K562 (cell line): ENCODE results near the gene MB21D2. TPM values are rescaled to one million over a fixed set of nuclear protein-coding genes. Genes with fewer than 3 reads are reported as not detected.
"Not testable (repeated sequence)": the region's sequence is repeated elsewhere in the genome, so short reads cannot be mapped to it uniquely, and the experiment has no call there.

Experiments used
- ATAC-seq: fragments of 200-7000 bp; cut with Tn5 transposase; 3 replicates; pipeline ENCODE4 v1.9.1; 2020; ENCODE audit warnings: moderate library complexity
- BruUV-seq: library from RNA; stranded (reverse); fragments of 400-500 nt; replicated peaks from 2 replicates; lab custom pipeline; 2021; lab: Mats Ljungman, UMichigan
- CTCF ChIA-PET: fragments of 300-600 bp; formaldehyde crosslinking; extraction: SDS; loops from one replicate; lab custom pipeline; 2021; ENCODE audit warnings: low intra/inter-chr PET ratio; lab: Yijun Ruan, JAX
- POLR2A ChIA-PET: fragments of 300-600, 350-650 bp; sonication (Branson Sonifier 250); formaldehyde crosslinking; extraction: SDS; loops from one replicate; lab custom pipeline; 2021; ENCODE audit warnings: antibody characterized with exemption, inconsistent platforms; lab: Yijun Ruan, JAX
- DNase-seq, 4 experiments: peaks; one replicate each; pipeline versions ENCODE4 v3.0.0 to v3.0.0-alpha.2; 2011 to 2018; ENCODE audit warnings: low spot score in 3 of 4, mixed read lengths in 3 of 4; ENCODE audit errors: extremely low read depth in 1 of 4
- FAIRE-seq: peaks from 2 replicates; lab custom pipeline; 2011; peaks lifted over from hg19 to GRCh38; lab: Jason Lieb, UNC
- H2AFZ ChIP-seq: 2 replicates; pipeline ENCODE4 v1.6.0; 2011; ENCODE audit warnings: low read depth, low read length, control low read depth, inconsistent platforms
- H3K27ac ChIP-seq: fragments of 200-600 bp; 3 replicates; pipeline ENCODE4 v1.8.0; 2011; ENCODE audit warnings: low read depth, mild to moderate bottlenecking, control low read depth, inconsistent platforms, low read length, moderate library complexity, mixed read lengths; ENCODE audit errors: extremely low read depth
- H3K27me3 ChIP-seq, 2 experiments: fragments of 300-600 bp in 1 of 2; 2 replicates in 1 of 2; 3 replicates in 1 of 2; pipeline versions ENCODE4 v1.6.0 to v1.8.0; 2011; ENCODE audit warnings: inconsistent platforms in 2 of 2, low read length in 2 of 2, mild to moderate bottlenecking in 1 of 2, mixed read lengths in 1 of 2, moderate library complexity in 1 of 2; ENCODE audit not compliant: control insufficient read depth in 2 of 2, insufficient read depth in 2 of 2
- H3K36me3 ChIP-seq: fragments of 300-600 bp; 3 replicates; pipeline ENCODE4 v1.8.0; 2011; ENCODE audit warnings: mild to moderate bottlenecking, low read length, inconsistent platforms; ENCODE audit not compliant: control insufficient read depth, insufficient read depth
- H3K4me1 ChIP-seq, 2 experiments: fragments of 200-600 bp in 1 of 2; replicated peaks in 1 of 2; 2 replicates in 1 of 2; 3 replicates in 1 of 2; pipeline versions ENCODE4 v1.5.1 to v1.8.0; 2011; ENCODE audit warnings: inconsistent platforms in 2 of 2, low read length in 2 of 2, mild to moderate bottlenecking in 1 of 2, mixed read lengths in 1 of 2, moderate library complexity in 1 of 2; ENCODE audit not compliant: control insufficient read depth in 2 of 2, insufficient read depth in 2 of 2
- H3K4me2 ChIP-seq: 2 replicates; pipeline ENCODE4 v1.6.1; 2011; ENCODE audit warnings: low read length, control low read depth, inconsistent platforms, mixed read lengths; ENCODE audit not compliant: insufficient read depth
- H3K4me3 ChIP-seq: fragments of 200-600 bp; sonication (generic), shearing (Covaris generic); 2 replicates; pipeline ENCODE4 v1.5.1; 2016; ENCODE audit warnings: control low read depth, inconsistent platforms
- H3K79me2 ChIP-seq: fragments of 200-600 bp; 3 replicates; pipeline ENCODE4 v1.8.0; 2011; ENCODE audit warnings: low read length, inconsistent platforms; ENCODE audit not compliant: control insufficient read depth, insufficient read depth
- H3K9ac ChIP-seq, 2 experiments: 2 replicates each; pipeline versions ENCODE4 v1.6.0 to v1.6.1; 2011; ENCODE audit warnings: low read depth in 2 of 2, low read length in 2 of 2, control low read depth in 1 of 2, inconsistent platforms in 1 of 2, mild to moderate bottlenecking in 1 of 2, mixed read lengths in 1 of 2; ENCODE audit not compliant: insufficient read depth in 1 of 2
- H3K9me1 ChIP-seq: one replicate; pipeline ENCODE4 v1.6.0; 2011; ENCODE audit warnings: inconsistent platforms, mild to moderate bottlenecking, low read length, moderate library complexity; ENCODE audit not compliant: control insufficient read depth, insufficient read depth
- H3K9me3 ChIP-seq: replicated peaks from 2 replicates; pipeline ENCODE4 v1.5.1; 2011; ENCODE audit warnings: low read depth, low read length, inconsistent platforms; ENCODE audit not compliant: control insufficient read depth, insufficient read depth
- H4K20me1 ChIP-seq: replicated peaks from 2 replicates; pipeline ENCODE4 v1.6.1; 2011; ENCODE audit warnings: low read length, inconsistent platforms, mixed read lengths; ENCODE audit not compliant: control insufficient read depth, insufficient read depth
- FOXA3 ChIP-seq, 2 experiments: fragments of 450-650 bp in 1 of 2; sonication (generic) in 1 of 2; formaldehyde crosslinking; IDR thresholded peaks in 1 of 2; conservative IDR thresholded peaks in 1 of 2; 2 replicates each; pipeline versions ENCODE4 v1.4.0 to v1.8.0; 2020 to 2022; ENCODE audit warnings: mild to moderate bottlenecking in 2 of 2, missing genetic modification reagents in 1 of 2
- ZNF174 ChIP-seq: fragments of 250-450 bp; sonication (Bioruptor Pico); IDR thresholded peaks from 2 replicates; pipeline ENCODE4 v1.4.0; 2020; ENCODE audit warnings: mild to moderate bottlenecking
- WGBS: fragments of 100-300 bp; shearing (Covaris generic); methylation state at CpG from one replicate; pipeline ENCODE4 v1.1.6; 2016; ENCODE audit warnings: low coverage, mixed read lengths; ENCODE audit not compliant: insufficient coverage; ENCODE audit errors: missing lambda C conversion rate; 5-methylcytosine and 5-hydroxymethylcytosine counted together
- in situ Hi-C: fragments of 300-500 bp; cut with MboI; formaldehyde crosslinking; loops from 4 replicates; pipeline ENCODE4 v1.15.0; 2018; ENCODE audit warnings: inconsistent platforms, mixed read lengths
- intact Hi-C: fragments of 100-400 bp; cut with micrococcal nuclease; formaldehyde crosslinking; loops from 2 replicates; pipeline ENCODE4 v1.14.2; 2022
- polyA plus RNA-seq, 8 experiments: library from polyadenylated mRNA; depleted of rRNA in 4 of 8; stranded (reverse) in 5 of 8; unstranded in 3 of 8; fragments of >200 nt; fragmentation: Nextera tagmentation in 2 of 8; fragmentation: Illumina TruSeq in 1 of 8; extraction: Ambion mirVana in 2 of 8; extraction: Trizol in 1 of 8; gene quantifications; 2 replicates each; pipeline versions ENCODE4 v1.2.1 to v1.2.3, GENCODE V29; 2011 to 2014; ENCODE audit warnings: inconsistent platforms in 1 of 8, missing spikeins in 1 of 8
- total RNA-seq, 7 experiments: library from RNA; depleted of rRNA in 6 of 7; stranded (reverse); fragments of >200 nt in 6 of 7; fragmentation: Illumina TruSeq in 2 of 7; extraction: Trizol in 2 of 7; gene quantifications; 2 replicates each; pipeline versions ENCODE4 v1.2.1 to v1.2.3, GENCODE V29; 2011 to 2021; ENCODE audit warnings: low replicate concordance in 1 of 7
- TF ChIP-seq, protein P1 (sequence below): fragments of 250-450 bp; sonication (Bioruptor Pico); IDR thresholded peaks from 2 replicates; pipeline ENCODE4 v1.8.0; 2021; ENCODE audit warnings: borderline replicate concordance, mild to moderate bottlenecking, moderate library complexity; ENCODE audit not compliant: poor library complexity, severe bottlenecking

MB21D2 gene
- total and polyA plus RNA-seq, 9 of the 15 experiments (the other 6 are each of a cell fraction or from before 2014, with no cell fraction given), result 0.01 TPM; not detected in 8

GRCh38 chr3:192964959-192965719 lies 47.5 kb upstream of the MB21D2 start:
- in situ Hi-C loops, POLR2A ChIA-PET, H2AFZ ChIP-seq, H3K9me1 ChIP-seq, CTCF ChIA-PET, BruUV-seq, DNase-seq, H3K9ac ChIP-seq, H3K79me2 ChIP-seq, FAIRE-seq, H3K4me1 ChIP-seq, H3K4me2 ChIP-seq, H3K36me3 ChIP-seq, intact Hi-C loops, H3K4me3 ChIP-seq, H3K27ac ChIP-seq, H3K27me3 ChIP-seq, H4K20me1 ChIP-seq, H3K9me3 ChIP-seq, ATAC-seq: not testable (repeated sequence)
- WGBS, result 0% methylated on average over 12 of the region's 21 CpGs

GRCh38 chr3:192959773-192960172 lies 42.1 kb upstream of the MB21D2 start:
- BruUV-seq, result no TSS peak

More at GRCh38 chr3:192959773-192960172, 42.1 kb upstream of the MB21D2 start:
- no peak overlapping the region for H3K4me3 ChIP-seq
- H4K20me1 ChIP-seq, result no peaks in the 10 kb centered on the region
- ChIA-PET POLR2A (no interaction called here), CTCF (no interaction called here)
- no peak overlapping the region for H3K27ac ChIP-seq
- H3K36me3 ChIP-seq, result no peaks in the 10 kb centered on the region
- no peak overlapping the region for H2AFZ ChIP-seq
- no peaks in the 10 kb centered on the region for H3K9me1 ChIP-seq
- no peak overlapping the region for H3K4me2 ChIP-seq
- H3K4me1 ChIP-seq, result no peaks in the 10 kb centered on the region
- FAIRE-seq (no peak), DNase-seq (no peak), ATAC-seq (no peak)
- intact Hi-C loops, result no loop called here
- no peaks in the 10 kb centered on the region for H3K9me3 ChIP-seq
- 0% methylated on average over 3 of the region's 3 CpGs for WGBS
- TF ChIP-seq, protein P1, sequence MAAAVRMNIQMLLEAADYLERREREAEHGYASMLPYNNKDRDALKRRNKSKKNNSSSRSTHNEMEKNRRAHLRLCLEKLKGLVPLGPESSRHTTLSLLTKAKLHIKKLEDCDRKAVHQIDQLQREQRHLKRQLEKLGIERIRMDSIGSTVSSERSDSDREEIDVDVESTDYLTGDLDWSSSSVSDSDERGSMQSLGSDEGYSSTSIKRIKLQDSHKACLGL (CRISPR knock-in tag), result no peak
- no peak for TF ChIP-seq ZNF174 (CRISPR knock-in tag)
- no peak for TF ChIP-seq FOXA3 (CRISPR knock-in tag; conservative IDR thresholded peaks at IDR 0.05 in 1 of 2, IDR thresholded peaks at IDR 0.05 in 1 of 2)
- H3K79me2 ChIP-seq, result no peaks in the 10 kb centered on the region
- H3K9ac ChIP-seq, result no peak overlapping the region
- no peaks in the 10 kb centered on the region for H3K27me3 ChIP-seq
- in situ Hi-C loops, result no loop called here
